Neural cell (in vitro differentiated cells): Measurements from ENCODE around the gene USP3. TPM values are rescaled to one million over a fixed set of nuclear protein-coding genes. Genes with fewer than 3 reads are reported as not detected.

Experiments
- H2AFZ ChIP-seq: fragments of 200-600, 300-800 bp; sonication (generic), shearing (Covaris generic); 2 replicates; pipeline ENCODE4 v1.6.0; 2014; ENCODE audit warnings: low read depth, mild to moderate bottlenecking, antibody characterized with exemption, low read length, moderate library complexity
- H3F3A ChIP-seq: fragments of 200-600 bp; shearing (Covaris generic); 2 replicates; pipeline ENCODE4 v1.6.1; 2016; ENCODE audit warnings: mild to moderate bottlenecking, moderate library complexity, mixed read lengths, antibody characterized with exemption, low read length; ENCODE audit not compliant: insufficient read depth, poor library complexity, severe bottlenecking
- H3K27ac ChIP-seq: fragments of 200-600, 300-800 bp; sonication (generic), shearing (Covaris generic); 2 replicates; pipeline ENCODE4 v1.5.1; 2014; ENCODE audit warnings: mild to moderate bottlenecking, low read length, moderate library complexity
- H3K27me3 ChIP-seq: fragments of 300-800, 200-600 bp; sonication (generic), shearing (Covaris generic); 2 replicates; pipeline ENCODE4 v1.6.0; 2014; ENCODE audit warnings: mild to moderate bottlenecking, low read depth, low read length, moderate library complexity; ENCODE audit not compliant: insufficient read depth
- H3K36me3 ChIP-seq: fragments of 300-800, 200-600 bp; sonication (generic), shearing (Covaris generic); 2 replicates; pipeline ENCODE4 v1.5.1; 2014; ENCODE audit warnings: mild to moderate bottlenecking, antibody characterized with exemption, low read length, moderate library complexity; ENCODE audit not compliant: insufficient read depth
- H3K4me2 ChIP-seq: fragments of 300-800, 200-600 bp; sonication (generic), shearing (Covaris generic); 2 replicates; pipeline ENCODE4 v1.6.0; 2014; ENCODE audit warnings: mild to moderate bottlenecking, low read length
- H3K4me3 ChIP-seq: fragments of 300-800, 200-600 bp; sonication (generic), shearing (Covaris generic); 2 replicates; pipeline ENCODE4 v1.5.1; 2014; ENCODE audit warnings: mild to moderate bottlenecking, low read length, moderate library complexity
- H3K79me2 ChIP-seq: fragments of 200-600 bp; shearing (Covaris generic); replicated peaks from 2 replicates; pipeline ENCODE4 v1.6.0; 2014; ENCODE audit warnings: mild to moderate bottlenecking, low read length, moderate library complexity; ENCODE audit not compliant: insufficient read depth
- H3K9ac ChIP-seq: fragments of 300-800, 200-600 bp; sonication (generic), shearing (Covaris generic); 2 replicates; pipeline ENCODE4 v1.6.1; 2016; ENCODE audit warnings: mild to moderate bottlenecking, low read length, mixed read lengths
- H3K9me2 ChIP-seq: fragments of 200-600 bp; shearing (Covaris generic); 2 replicates; pipeline ENCODE4 v1.6.1; 2016; ENCODE audit warnings: mild to moderate bottlenecking, low read length, mixed read lengths; ENCODE audit not compliant: insufficient read depth
- H3K9me3 ChIP-seq: fragments of 200-600, 300-800 bp; sonication (generic), shearing (Covaris generic); 2 replicates; pipeline ENCODE4 v1.6.1; 2016; ENCODE audit warnings: mild to moderate bottlenecking, mixed run types, low read length, moderate library complexity, mixed read lengths
- H4K20me1 ChIP-seq: fragments of 200-600 bp; shearing (Covaris generic); 2 replicates; pipeline ENCODE4 v1.6.1; 2016; ENCODE audit warnings: mild to moderate bottlenecking, mixed run types; ENCODE audit not compliant: insufficient read depth
- EP300 ChIP-seq: fragments of 450-650 bp; conservative IDR thresholded peaks from 2 replicates; pipeline ENCODE4 v1.6.1; 2014; ENCODE audit warnings: antibody characterized with exemption, mild to moderate bottlenecking, moderate library complexity; ENCODE audit not compliant: poor library complexity, severe bottlenecking
- EZH2 ChIP-seq: fragments of 200-600, 300-800 bp; shearing (Covaris generic), sonication (generic); IDR thresholded peaks from 2 replicates; pipeline ENCODE4 v1.6.1; 2014; ENCODE audit warnings: antibody characterized with exemption, low read length, borderline replicate concordance, mild to moderate bottlenecking; ENCODE audit not compliant: insufficient read depth, poor library complexity, severe bottlenecking
- MXI1 ChIP-seq: fragments of 450-650 bp; conservative IDR thresholded peaks from 2 replicates; pipeline ENCODE4 v1.6.1; 2014; ENCODE audit warnings: antibody characterized with exemption, mild to moderate bottlenecking; ENCODE audit not compliant: poor library complexity, severe bottlenecking
- POLR2AphosphoS5 ChIP-seq: IDR thresholded peaks from 2 replicates; pipeline ENCODE4 v1.6.1; 2012
- RAD21 ChIP-seq: fragments of 450-650 bp; conservative IDR thresholded peaks from 2 replicates; pipeline ENCODE4 v1.6.1; 2014; ENCODE audit warnings: antibody characterized with exemption, mild to moderate bottlenecking, moderate library complexity
- SMC3 ChIP-seq: fragments of 450-650 bp; conservative IDR thresholded peaks from 2 replicates; pipeline ENCODE4 v1.6.1; 2014; ENCODE audit warnings: antibody characterized with exemption, mild to moderate bottlenecking, moderate library complexity; ENCODE audit not compliant: poor library complexity
- TAF1 ChIP-seq: IDR thresholded peaks from 2 replicates; pipeline ENCODE4 v1.6.1; 2012; ENCODE audit warnings: low read depth
- polyA plus RNA-seq: library from polyadenylated mRNA; depleted of rRNA; stranded (reverse); fragments of >200 nt; gene quantifications from 2 replicates; pipeline ENCODE4 v1.2.3, GENCODE V29; 2014
- TF ChIP-seq, protein P1 (sequence below): IDR thresholded peaks from 2 replicates; pipeline ENCODE4 v1.6.1; 2012; ENCODE audit warnings: borderline replicate concordance
- TF ChIP-seq, protein P2 (sequence below): fragments of 450-650 bp; IDR thresholded peaks from 2 replicates; pipeline ENCODE4 v1.5.1; 2014; ENCODE audit warnings: antibody characterized with exemption, mild to moderate bottlenecking, moderate library complexity; ENCODE audit not compliant: poor library complexity, severe bottlenecking

The USP3 gene
- polyA plus RNA-seq, 1 donor from 2014 or later: 68.0 TPM

DNA sequence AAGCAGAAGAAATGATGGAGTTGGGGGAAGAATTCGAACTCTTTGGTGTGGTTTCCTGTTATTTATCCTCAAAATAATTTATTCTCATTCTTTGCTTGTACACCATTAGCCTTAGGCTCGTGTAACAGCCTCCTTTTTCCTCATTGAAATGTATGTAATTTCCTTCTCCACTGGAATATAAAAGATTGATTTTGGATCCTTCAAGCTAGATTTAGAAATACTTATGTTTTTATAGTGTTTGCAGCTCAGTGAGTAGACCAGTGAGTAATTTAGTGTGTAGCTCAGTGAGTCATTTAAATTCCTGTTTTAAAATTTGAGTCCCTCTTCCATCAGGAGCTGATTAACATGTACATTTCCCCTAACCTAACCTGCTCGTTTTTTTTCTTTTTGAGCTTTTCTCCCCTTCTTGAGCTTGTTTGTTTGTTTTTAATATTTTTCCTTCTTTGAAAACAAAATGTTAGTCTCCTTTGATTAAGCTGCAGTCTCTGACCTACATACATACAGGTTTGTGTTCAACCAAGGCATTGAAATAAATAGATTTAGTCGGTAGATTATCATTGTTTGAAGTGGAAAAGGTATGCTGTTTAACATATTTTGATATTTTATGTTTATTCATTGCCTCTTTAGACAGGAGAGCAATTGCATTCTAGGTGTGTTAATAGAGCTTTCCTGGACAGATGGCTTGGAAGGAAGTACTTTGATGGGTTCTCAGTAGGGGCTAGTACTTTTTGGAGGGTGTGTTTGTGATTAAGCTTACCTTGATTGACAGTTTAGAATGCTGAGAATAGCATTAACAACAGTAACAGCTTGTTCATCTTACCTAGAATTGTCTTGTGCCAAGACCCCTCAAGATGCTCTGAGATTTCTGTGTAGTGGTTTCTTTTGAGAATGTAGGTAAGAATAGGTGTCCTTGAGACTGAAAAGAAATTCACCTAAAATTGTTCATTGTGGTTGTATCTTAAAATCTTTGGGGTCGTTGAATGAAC is 5.9 kb downstream of the USP3 start:
- Histone ChIP-seq H3K79me2 (peaks cover 97% of the 10 kb centered on the region), H3K27ac (no peak overlapping the region), H3K9ac (no peak overlapping the region), H3K4me2 (no peak overlapping the region), H3K27me3 (no peaks in the 10 kb centered on the region), H3K36me3 (no peaks in the 10 kb centered on the region), H3F3A (peaks cover 2% of the 10 kb centered on the region), H3K4me3 (no peak overlapping the region), H4K20me1 (peaks cover 8% of the 10 kb centered on the region), H3K9me3 (no peaks in the 10 kb centered on the region), H2AFZ (no peak overlapping the region), H3K9me2 (no peaks in the 10 kb centered on the region)
- TF ChIP-seq SMC3 (no peak), POLR2AphosphoS5 (no peak), EP300 (no peak), RAD21 (no peak), TAF1 (no peak), EZH2 (no peak), MXI1 (no peak)
- TF ChIP-seq, protein P1, sequence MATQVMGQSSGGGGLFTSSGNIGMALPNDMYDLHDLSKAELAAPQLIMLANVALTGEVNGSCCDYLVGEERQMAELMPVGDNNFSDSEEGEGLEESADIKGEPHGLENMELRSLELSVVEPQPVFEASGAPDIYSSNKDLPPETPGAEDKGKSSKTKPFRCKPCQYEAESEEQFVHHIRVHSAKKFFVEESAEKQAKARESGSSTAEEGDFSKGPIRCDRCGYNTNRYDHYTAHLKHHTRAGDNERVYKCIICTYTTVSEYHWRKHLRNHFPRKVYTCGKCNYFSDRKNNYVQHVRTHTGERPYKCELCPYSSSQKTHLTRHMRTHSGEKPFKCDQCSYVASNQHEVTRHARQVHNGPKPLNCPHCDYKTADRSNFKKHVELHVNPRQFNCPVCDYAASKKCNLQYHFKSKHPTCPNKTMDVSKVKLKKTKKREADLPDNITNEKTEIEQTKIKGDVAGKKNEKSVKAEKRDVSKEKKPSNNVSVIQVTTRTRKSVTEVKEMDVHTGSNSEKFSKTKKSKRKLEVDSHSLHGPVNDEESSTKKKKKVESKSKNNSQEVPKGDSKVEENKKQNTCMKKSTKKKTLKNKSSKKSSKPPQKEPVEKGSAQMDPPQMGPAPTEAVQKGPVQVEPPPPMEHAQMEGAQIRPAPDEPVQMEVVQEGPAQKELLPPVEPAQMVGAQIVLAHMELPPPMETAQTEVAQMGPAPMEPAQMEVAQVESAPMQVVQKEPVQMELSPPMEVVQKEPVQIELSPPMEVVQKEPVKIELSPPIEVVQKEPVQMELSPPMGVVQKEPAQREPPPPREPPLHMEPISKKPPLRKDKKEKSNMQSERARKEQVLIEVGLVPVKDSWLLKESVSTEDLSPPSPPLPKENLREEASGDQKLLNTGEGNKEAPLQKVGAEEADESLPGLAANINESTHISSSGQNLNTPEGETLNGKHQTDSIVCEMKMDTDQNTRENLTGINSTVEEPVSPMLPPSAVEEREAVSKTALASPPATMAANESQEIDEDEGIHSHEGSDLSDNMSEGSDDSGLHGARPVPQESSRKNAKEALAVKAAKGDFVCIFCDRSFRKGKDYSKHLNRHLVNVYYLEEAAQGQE: no peak
- TF ChIP-seq, protein P2, sequence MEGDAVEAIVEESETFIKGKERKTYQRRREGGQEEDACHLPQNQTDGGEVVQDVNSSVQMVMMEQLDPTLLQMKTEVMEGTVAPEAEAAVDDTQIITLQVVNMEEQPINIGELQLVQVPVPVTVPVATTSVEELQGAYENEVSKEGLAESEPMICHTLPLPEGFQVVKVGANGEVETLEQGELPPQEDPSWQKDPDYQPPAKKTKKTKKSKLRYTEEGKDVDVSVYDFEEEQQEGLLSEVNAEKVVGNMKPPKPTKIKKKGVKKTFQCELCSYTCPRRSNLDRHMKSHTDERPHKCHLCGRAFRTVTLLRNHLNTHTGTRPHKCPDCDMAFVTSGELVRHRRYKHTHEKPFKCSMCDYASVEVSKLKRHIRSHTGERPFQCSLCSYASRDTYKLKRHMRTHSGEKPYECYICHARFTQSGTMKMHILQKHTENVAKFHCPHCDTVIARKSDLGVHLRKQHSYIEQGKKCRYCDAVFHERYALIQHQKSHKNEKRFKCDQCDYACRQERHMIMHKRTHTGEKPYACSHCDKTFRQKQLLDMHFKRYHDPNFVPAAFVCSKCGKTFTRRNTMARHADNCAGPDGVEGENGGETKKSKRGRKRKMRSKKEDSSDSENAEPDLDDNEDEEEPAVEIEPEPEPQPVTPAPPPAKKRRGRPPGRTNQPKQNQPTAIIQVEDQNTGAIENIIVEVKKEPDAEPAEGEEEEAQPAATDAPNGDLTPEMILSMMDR: no peak

DNA sequence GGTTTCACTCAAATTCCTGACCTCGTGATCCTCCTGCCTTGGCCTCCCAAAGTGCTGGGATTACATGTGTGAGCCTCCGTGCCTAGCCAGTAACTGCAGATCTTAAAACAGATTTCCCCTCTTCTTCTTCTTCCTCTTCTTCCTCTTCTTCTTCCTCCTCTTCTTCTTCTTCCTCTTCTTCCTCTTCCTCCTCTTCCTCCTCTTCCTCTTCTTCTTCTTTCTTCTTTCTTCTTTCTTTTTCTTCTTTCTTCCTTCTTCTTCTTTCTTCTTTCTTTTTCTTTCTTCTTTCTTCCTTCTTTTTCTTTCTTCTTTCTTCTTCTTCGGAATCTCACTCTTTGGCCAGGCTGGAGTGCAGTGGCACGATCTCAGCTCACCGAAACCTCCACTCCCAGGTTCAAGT is 7.8 kb downstream of the USP3 start:
- H3K9me2 ChIP-seq: no peaks in the 10 kb centered on the region
- no peaks in the 10 kb centered on the region for H3K27me3 ChIP-seq
- H3K36me3 ChIP-seq: no peaks in the 10 kb centered on the region
- no peak overlapping the region for H3K27ac ChIP-seq
- no peaks in the 10 kb centered on the region for H3F3A ChIP-seq
- H3K9me3 ChIP-seq: no peaks in the 10 kb centered on the region
- peaks cover 100% of the 10 kb centered on the region for H3K79me2 ChIP-seq
- peaks cover 8% of the 10 kb centered on the region for H4K20me1 ChIP-seq
- no peak overlapping the region for H3K9ac ChIP-seq
- H2AFZ ChIP-seq: no peak overlapping the region
- no peak for TF ChIP-seq SMC3
- H3K4me2 ChIP-seq: no peak overlapping the region
- H3K4me3 ChIP-seq: no peak overlapping the region
